Stimulated activated CD8-positive, alpha-beta memory T cell treated with anti-CD3 and anti-CD28 coated beads, Interleukin-7, amount 100 ng/mL, for 1 hour (primary cell): ENCODE results near the gene MRPL23.

ENCODE experiments used
- DNase-seq, 2 donors: peaks; one replicate each; pipeline ENCODE4 v3.0.0-alpha.2; 2020; ENCODE audit warnings: low read depth in 2 of 2

The MRPL23 gene

GRCh38 chr11:1921574-1922141 is 25.5 kb upstream of the MRPL23 start:
- no peak for DNase-seq

DNA sequence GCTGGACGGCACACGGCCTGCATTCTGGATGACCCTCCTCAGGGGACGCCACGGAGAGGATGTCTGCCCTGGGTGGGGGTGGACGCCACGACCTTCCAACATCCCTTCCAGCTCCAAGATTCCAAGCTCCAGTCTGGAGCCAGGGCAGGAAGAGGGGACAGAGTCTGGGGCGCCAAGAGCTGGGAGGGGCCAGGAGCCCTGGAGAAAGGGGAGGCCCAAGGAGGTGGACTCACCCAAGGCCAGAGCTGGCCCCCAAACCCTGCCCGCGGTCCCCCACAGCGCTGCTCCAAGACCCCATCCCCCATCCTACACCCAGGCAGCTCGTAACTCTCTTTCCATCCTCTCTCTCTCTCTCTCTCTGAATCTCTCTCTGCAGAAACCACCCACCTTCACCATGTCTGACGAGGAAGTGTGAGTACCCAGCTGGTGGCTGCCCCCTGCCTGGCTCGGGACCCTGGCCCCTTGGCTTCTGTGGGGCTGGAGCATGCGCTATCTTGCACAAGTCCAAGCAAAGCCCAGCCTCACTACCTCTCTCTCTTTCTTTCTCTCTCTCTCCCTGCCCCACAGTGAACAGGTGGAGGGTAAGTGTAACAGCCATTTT is 24.6 kb upstream of the MRPL23 start:
- DNase-seq, result no peak

DNA sequence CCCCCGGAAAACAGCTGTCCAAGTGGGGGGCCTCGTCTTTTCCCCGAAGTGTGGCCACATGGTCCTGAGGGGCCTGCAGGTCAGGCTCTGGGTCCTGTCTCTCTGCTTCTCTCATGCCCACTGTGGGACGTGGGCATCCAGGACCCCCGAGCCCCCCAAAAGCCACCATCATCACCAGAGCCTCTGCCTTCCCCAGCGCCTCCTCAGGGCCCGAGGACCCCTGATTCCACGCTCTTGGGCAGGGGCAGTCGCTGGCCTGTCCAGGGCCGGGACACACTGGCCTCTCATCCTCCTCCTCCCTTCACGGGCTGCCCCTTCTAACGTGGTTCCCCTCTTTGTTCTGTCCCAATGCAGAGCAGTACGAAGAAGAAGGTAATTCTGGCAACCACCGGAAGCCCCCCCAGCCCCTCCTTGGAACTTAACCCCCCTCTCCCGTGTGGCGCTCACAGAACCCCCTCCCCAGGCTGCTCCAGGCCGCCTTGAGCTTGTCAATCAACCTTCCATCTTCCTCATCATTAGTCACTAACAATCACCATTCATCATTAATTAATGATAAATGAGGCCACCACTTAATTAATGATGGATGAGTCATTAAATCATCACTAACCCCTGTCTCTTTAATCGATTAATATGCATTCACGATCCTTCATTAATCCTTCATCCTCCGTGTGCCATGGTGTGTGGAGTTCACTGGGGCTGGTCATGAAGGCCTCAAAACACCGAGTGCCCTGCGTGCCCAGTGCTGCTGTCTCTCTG is 23.8 kb upstream of the MRPL23 start:
- no peak for DNase-seq

- DNase-seq, result no peak
Measured at GRCh38 chr11:1924181-1924580, 23.0 kb upstream of the MRPL23 start.

GRCh38 chr11:1924646-1925372 is 22.3 kb upstream of the MRPL23 start:
- DNase-seq, result no peak

- DNase-seq, result no peak
Measured at GRCh38 chr11:1925373-1926155, 21.6 kb upstream of the MRPL23 start.

- no peak for DNase-seq
Measured at GRCh38 chr11:1926156-1927025, 20.7 kb upstream of the MRPL23 start.

- DNase-seq, result no peak
Measured at GRCh38 chr11:1927026-1927847, 19.9 kb upstream of the MRPL23 start.

- no peak for DNase-seq
Measured at GRCh38 chr11:1927848-1928469, 19.2 kb upstream of the MRPL23 start.

GRCh38 chr11:1928470-1928890 is 18.7 kb upstream of the MRPL23 start:
- no peak for DNase-seq

DNA sequence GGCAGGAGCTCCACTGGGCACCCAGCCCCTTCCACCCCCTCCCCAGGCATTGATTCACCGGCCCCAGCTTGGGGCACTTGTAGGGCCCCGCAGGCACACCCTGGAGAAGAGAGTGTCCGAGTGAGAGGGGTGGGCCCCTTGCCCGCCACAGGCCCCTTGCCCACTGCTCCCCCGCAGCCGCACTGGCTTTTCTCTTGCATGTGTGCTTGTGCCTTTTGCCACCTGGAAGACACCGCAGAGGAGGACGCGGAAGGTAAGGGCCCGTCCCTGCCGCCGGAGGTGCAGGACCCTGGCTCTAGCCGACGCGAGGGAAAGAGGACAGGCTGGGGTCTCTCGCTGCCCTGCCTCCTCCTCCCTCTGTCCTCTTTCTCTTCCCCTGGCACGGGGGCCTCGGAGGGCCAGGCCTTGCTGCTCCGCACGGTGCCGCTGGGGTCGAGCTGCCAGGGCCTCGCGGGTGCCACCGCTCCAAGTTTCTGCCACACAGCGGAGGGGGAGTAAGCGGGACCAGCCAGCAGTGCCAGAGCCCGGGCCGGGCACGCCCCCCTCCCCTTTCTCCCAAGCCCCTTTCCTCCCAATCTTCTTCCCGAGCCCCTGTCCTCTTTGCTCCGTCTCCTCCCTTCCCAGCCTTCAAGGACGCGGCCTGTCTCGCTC is 18.1 kb upstream of the MRPL23 start:
- DNase-seq, result no peak

GRCh38 chr11:1929621-1930461 is 17.3 kb upstream of the MRPL23 start:
- DNase-seq, result no peak

- no peak for DNase-seq
Measured at GRCh38 chr11:1930462-1930830, 16.7 kb upstream of the MRPL23 start.

GRCh38 chr11:1931341-1932104 is 15.6 kb upstream of the MRPL23 start:
- no peak for DNase-seq

- DNase-seq, result no peak
Measured at GRCh38 chr11:1932105-1932480, 15.0 kb upstream of the MRPL23 start.

DNA sequence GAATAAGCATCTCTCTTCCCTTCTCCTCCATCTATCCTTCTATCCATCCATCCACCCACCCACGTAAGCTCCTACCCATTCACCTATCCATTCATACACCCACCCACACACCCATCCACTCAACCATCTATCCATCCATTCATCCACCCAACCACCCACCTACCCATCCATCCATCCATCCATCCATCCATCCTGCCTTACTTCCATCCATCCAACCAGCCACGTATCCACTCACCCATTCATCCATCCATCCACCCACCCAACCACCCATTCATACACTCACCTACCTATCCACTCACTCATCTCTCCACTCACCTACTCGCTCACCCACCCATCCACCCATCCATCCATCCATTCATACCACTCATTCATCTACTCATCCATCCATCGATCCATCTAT is 14.5 kb upstream of the MRPL23 start:
- DNase-seq, result no peak
